SK-N-SH treated with all-trans-retinoic acid at 6 μM for 48 hours (cell line): ENCODE results near the gene NME3.

Experiments used
- ARNTL ChIP-seq: fragments of 450-650 bp; formaldehyde crosslinking; IDR thresholded peaks from 2 replicates; pipeline ENCODE4 v1.5.0; 2020; ENCODE audit warnings: low read depth, mild to moderate bottlenecking, moderate library complexity, borderline replicate concordance
- TCF4 ChIP-seq: fragments of 250-450 bp; sonication (Bioruptor Pico); IDR thresholded peaks from 2 replicates; pipeline ENCODE4 v1.8.0; 2021; ENCODE audit warnings: mild to moderate bottlenecking, moderate library complexity, borderline replicate concordance
- TOX ChIP-seq: fragments of 250-450 bp; sonication (Bioruptor Pico); IDR thresholded peaks from 2 replicates; pipeline ENCODE4 v1.8.0; 2021; ENCODE audit warnings: mild to moderate bottlenecking, moderate library complexity, borderline replicate concordance
- ZC3H10 ChIP-seq: fragments of 250-450 bp; sonication (Bioruptor Pico); IDR thresholded peaks from 2 replicates; pipeline ENCODE4 v1.5.1; 2021; ENCODE audit warnings: mild to moderate bottlenecking, moderate library complexity
- TF ChIP-seq, protein P1 (sequence below): fragments of 250-450 bp; sonication (Bioruptor Pico); IDR thresholded peaks from 2 replicates; pipeline ENCODE4 v1.8.0; 2020; ENCODE audit warnings: mild to moderate bottlenecking, moderate library complexity, borderline replicate concordance
- TF ChIP-seq, protein P2 (sequence below): fragments of 250-450 bp; sonication (Bioruptor Pico); IDR thresholded peaks from 2 replicates; pipeline ENCODE4 v1.5.1; 2020; ENCODE audit warnings: low read depth, mild to moderate bottlenecking, moderate library complexity
- TF ChIP-seq, protein P3 (sequence below): fragments of 250-450 bp; sonication (Bioruptor Pico); IDR thresholded peaks from 2 replicates; pipeline ENCODE4 v1.5.1; 2021; ENCODE audit warnings: mild to moderate bottlenecking, moderate library complexity

DNA sequence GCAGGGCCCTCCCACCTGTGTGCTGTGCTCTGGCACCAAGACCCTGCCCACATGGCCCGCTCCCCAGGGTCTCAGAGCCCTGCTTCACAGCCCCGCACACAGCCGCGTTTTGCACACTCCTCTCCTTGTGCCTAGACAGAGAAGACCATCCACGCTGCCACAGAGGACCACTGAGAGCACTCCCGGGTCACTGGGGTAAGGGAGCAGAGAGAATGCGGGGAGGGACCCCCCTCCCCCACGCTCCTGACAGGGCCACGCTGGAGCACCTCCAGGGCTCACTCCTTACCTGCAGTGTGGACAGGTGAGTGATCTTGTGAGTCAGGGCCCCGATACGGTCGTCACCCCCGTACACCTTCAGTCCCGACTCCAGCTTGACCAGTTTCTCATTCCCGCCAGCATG, 48.3 kb upstream of the NME3 start:
- TF ChIP-seq ZC3H10 (no peak), TCF4 (no peak), ARNTL (CRISPR knock-in tag) (no peak), TOX (CRISPR knock-in tag) (no peak)
- TF ChIP-seq, protein P1, sequence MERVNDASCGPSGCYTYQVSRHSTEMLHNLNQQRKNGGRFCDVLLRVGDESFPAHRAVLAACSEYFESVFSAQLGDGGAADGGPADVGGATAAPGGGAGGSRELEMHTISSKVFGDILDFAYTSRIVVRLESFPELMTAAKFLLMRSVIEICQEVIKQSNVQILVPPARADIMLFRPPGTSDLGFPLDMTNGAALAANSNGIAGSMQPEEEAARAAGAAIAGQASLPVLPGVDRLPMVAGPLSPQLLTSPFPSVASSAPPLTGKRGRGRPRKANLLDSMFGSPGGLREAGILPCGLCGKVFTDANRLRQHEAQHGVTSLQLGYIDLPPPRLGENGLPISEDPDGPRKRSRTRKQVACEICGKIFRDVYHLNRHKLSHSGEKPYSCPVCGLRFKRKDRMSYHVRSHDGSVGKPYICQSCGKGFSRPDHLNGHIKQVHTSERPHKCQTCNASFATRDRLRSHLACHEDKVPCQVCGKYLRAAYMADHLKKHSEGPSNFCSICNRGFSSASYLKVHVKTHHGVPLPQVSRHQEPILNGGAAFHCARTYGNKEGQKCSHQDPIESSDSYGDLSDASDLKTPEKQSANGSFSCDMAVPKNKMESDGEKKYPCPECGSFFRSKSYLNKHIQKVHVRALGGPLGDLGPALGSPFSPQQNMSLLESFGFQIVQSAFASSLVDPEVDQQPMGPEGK = no peak
- TF ChIP-seq, protein P2, sequence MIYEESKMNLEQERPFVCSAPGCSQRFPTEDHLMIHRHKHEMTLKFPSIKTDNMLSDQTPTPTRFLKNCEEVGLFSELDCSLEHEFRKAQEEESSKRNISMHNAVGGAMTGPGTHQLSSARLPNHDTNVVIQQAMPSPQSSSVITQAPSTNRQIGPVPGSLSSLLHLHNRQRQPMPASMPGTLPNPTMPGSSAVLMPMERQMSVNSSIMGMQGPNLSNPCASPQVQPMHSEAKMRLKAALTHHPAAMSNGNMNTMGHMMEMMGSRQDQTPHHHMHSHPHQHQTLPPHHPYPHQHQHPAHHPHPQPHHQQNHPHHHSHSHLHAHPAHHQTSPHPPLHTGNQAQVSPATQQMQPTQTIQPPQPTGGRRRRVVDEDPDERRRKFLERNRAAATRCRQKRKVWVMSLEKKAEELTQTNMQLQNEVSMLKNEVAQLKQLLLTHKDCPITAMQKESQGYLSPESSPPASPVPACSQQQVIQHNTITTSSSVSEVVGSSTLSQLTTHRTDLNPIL (CRISPR knock-in tag) = no peak
- TF ChIP-seq, protein P3, sequence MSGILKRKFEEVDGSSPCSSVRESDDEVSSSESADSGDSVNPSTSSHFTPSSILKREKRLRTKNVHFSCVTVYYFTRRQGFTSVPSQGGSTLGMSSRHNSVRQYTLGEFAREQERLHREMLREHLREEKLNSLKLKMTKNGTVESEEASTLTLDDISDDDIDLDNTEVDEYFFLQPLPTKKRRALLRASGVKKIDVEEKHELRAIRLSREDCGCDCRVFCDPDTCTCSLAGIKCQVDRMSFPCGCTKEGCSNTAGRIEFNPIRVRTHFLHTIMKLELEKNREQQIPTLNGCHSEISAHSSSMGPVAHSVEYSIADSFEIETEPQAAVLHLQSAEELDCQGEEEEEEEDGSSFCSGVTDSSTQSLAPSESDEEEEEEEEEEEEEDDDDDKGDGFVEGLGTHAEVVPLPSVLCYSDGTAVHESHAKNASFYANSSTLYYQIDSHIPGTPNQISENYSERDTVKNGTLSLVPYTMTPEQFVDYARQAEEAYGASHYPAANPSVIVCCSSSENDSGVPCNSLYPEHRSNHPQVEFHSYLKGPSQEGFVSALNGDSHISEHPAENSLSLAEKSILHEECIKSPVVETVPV (CRISPR knock-in tag) = no peak
